Measurements from ENCODE around the gene PLPP1. TPM values are rescaled to one million over a fixed set of nuclear protein-coding genes. Genes with fewer than 3 reads are reported as not detected.

Gene PLPP1
- total and polyA plus RNA-seq, 2 donors: 14.6 to 32.5 TPM

DNA sequence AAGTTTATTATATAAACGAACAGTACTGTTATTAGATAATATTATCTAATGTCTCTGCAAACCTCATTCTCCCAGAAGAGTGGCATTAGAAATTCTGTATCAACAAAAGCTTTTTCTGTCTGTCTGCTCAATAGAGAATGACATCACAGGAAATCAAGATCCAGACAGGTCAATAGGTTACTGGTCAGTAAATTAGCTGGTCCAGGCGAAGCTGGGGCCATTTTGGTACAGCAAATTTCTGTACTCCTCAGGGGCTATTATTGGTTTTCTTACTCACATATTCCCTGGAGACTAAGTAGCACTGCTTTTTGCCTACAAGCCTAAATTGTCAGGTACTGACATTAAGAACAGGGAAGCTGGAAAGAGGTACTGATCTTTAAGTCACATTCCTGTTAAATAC lies 80.5 kb downstream of the PLPP1 start:
- peaks cover 0 to 2% of the 10 kb centered on the region in 2 donors for H3K4me1 ChIP-seq (ENCODE audit: control insufficient read depth in 2 of 2, insufficient read depth in 2 of 2, low read length in 2 of 2)
- no peak overlapping the region for H3K4me3 ChIP-seq (ENCODE audit: low read length in 2 of 2)
- no peak for DNase-seq (ENCODE audit: low read depth in 6 of 9, low spot score in 9 of 9)
- H3K9me3 ChIP-seq (ENCODE audit: control insufficient read depth in 2 of 2, insufficient read depth in 1 of 2, low read length in 1 of 2): no peaks in the 10 kb centered on the region
- H3K27ac ChIP-seq (ENCODE audit: low read depth in 1 of 2, low read length in 1 of 2): no peak overlapping the region
- H3K36me3 ChIP-seq (ENCODE audit: control insufficient read depth in 2 of 2, insufficient read depth in 2 of 2, low read length in 1 of 2): no peaks in the 10 kb centered on the region
- no peaks in the 10 kb centered on the region for H3K27me3 ChIP-seq (ENCODE audit: control insufficient read depth in 2 of 2, insufficient read depth in 1 of 2, low read length in 1 of 2)
- 96% methylated on average over 2 of the region's 2 CpGs for WGBS

DNA sequence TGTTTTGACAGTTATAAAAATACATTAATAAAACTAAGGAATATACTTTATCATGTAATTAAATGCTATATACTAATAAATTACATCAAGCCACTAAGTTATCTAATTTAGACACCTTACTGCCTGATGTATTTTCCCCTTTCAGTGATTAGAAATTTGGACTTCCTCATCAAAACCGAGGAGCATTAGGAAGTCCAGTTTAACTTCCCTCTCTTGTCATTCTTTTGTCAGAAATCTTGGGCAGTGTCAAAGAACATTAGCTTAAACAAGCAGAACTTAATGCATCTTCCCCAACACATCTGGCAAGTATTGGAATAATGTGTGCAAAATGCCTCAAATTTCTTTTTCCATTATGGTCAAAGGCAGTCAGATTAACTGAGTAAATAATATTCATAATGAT lies 81.6 kb downstream of the PLPP1 start:
- no peak overlapping the region for H3K27ac ChIP-seq (ENCODE audit: low read depth in 1 of 2, low read length in 1 of 2)
- no peaks in the 10 kb centered on the region for H3K9me3 ChIP-seq (ENCODE audit: control insufficient read depth in 2 of 2, insufficient read depth in 1 of 2, low read length in 1 of 2)
- no peak for DNase-seq (ENCODE audit: low read depth in 6 of 9, low spot score in 9 of 9)
- H3K27me3 ChIP-seq (ENCODE audit: control insufficient read depth in 2 of 2, insufficient read depth in 1 of 2, low read length in 1 of 2): no peaks in the 10 kb centered on the region
- H3K4me3 ChIP-seq (ENCODE audit: low read length in 2 of 2): no peak overlapping the region
- H3K36me3 ChIP-seq (ENCODE audit: control insufficient read depth in 2 of 2, insufficient read depth in 2 of 2, low read length in 1 of 2): no peaks in the 10 kb centered on the region
- H3K4me1 ChIP-seq (ENCODE audit: control insufficient read depth in 2 of 2, insufficient read depth in 2 of 2, low read length in 2 of 2): peaks cover 0 to 2% of the 10 kb centered on the region in 2 donors
- WGBS: 40% methylated on average over 1 of the region's 1 CpG

GRCh38 chr5:55451976-55452375 lies 82.8 kb downstream of the PLPP1 start:
- 100% methylated on average over 2 of the region's 2 CpGs for WGBS

DNA sequence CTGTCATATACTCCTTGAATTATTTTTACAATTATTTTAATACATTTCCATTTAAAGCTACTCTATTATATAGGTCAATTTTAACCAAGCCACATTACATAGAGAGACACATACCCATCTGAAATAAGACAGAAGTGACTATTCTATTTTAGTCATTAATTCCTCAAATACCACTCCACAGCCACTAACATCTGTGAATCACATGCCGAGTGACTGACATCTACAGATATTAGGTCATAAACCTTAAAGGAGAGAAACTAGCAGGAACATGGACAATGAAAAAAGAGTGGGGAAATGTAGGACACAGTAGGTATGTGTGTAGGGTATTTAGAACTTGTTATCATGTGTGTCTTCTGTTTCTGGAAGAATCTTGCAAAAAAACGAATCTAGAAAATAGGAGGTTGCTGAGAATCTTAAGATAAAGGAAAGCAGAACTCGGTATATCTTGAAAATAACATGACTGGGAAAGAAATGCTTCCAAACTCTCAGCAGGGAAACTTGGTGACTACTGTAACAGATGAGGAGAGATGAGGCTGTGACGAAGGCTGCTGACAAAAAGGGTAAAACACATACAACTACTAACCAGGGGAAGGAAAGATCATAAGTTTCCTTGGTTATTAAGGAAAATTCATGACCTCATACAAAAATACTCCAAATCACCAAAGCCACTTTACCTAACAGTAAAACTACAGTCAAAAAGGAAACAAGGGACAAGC lies 84.6 kb downstream of the PLPP1 start:
- DNase-seq (ENCODE audit: low read depth in 6 of 9, low spot score in 9 of 9): no peak
- WGBS: 97% methylated on average over 4 of the region's 4 CpGs
- no peaks in the 10 kb centered on the region for H3K9me3 ChIP-seq (ENCODE audit: control insufficient read depth in 2 of 2, insufficient read depth in 1 of 2, low read length in 1 of 2)
- no peaks in the 10 kb centered on the region for H3K27me3 ChIP-seq (ENCODE audit: control insufficient read depth in 2 of 2, insufficient read depth in 1 of 2, low read length in 1 of 2)
- no peak overlapping the region for H3K27ac ChIP-seq (ENCODE audit: low read depth in 1 of 2, low read length in 1 of 2)
- no peaks in the 10 kb centered on the region for H3K36me3 ChIP-seq (ENCODE audit: control insufficient read depth in 2 of 2, insufficient read depth in 2 of 2, low read length in 1 of 2)
- H3K4me1 ChIP-seq (ENCODE audit: control insufficient read depth in 2 of 2, insufficient read depth in 2 of 2, low read length in 2 of 2): peaks cover 0 to 2% of the 10 kb centered on the region in 2 donors
- H3K4me3 ChIP-seq (ENCODE audit: low read length in 2 of 2): no peak overlapping the region

More at GRCh38 chr5:55451976-55452375, 82.8 kb downstream of the PLPP1 start:
- Histone ChIP-seq H3K27me3 (ENCODE audit: control insufficient read depth in 2 of 2, insufficient read depth in 1 of 2, low read length in 1 of 2) (no peaks in the 10 kb centered on the region), H3K9me3 (ENCODE audit: control insufficient read depth in 2 of 2, insufficient read depth in 1 of 2, low read length in 1 of 2) (no peaks in the 10 kb centered on the region), H3K36me3 (ENCODE audit: control insufficient read depth in 2 of 2, insufficient read depth in 2 of 2, low read length in 1 of 2) (no peaks in the 10 kb centered on the region), H3K27ac (ENCODE audit: low read depth in 1 of 2, low read length in 1 of 2) (no peak overlapping the region), H3K4me3 (ENCODE audit: low read length in 2 of 2) (no peak overlapping the region), H3K4me1 (ENCODE audit: control insufficient read depth in 2 of 2, insufficient read depth in 2 of 2, low read length in 2 of 2) (peaks cover 0 to 2% of the 10 kb centered on the region in 2 donors)
- no peak for DNase-seq (ENCODE audit: low read depth in 6 of 9, low spot score in 9 of 9)

- Histone ChIP-seq H3K36me3 (ENCODE audit: control insufficient read depth in 2 of 2, insufficient read depth in 2 of 2, low read length in 1 of 2) (no peaks in the 10 kb centered on the region), H3K9me3 (ENCODE audit: control insufficient read depth in 2 of 2, insufficient read depth in 1 of 2, low read length in 1 of 2) (no peaks in the 10 kb centered on the region), H3K4me3 (ENCODE audit: low read length in 2 of 2) (no peak overlapping the region), H3K4me1 (ENCODE audit: control insufficient read depth in 2 of 2, insufficient read depth in 2 of 2, low read length in 2 of 2) (no peaks in the 10 kb centered on the region), H3K27me3 (ENCODE audit: control insufficient read depth in 2 of 2, insufficient read depth in 1 of 2, low read length in 1 of 2) (no peaks in the 10 kb centered on the region), H3K27ac (ENCODE audit: low read depth in 1 of 2, low read length in 1 of 2) (no peak overlapping the region)
- DNase-seq (ENCODE audit: low read depth in 6 of 9, low spot score in 9 of 9): no peak
- WGBS: 85% methylated on average over 8 of the region's 8 CpGs
These were observed 88.0 kb downstream of the PLPP1 start for GRCh38 chr5:55446640-55447351.

DNA sequence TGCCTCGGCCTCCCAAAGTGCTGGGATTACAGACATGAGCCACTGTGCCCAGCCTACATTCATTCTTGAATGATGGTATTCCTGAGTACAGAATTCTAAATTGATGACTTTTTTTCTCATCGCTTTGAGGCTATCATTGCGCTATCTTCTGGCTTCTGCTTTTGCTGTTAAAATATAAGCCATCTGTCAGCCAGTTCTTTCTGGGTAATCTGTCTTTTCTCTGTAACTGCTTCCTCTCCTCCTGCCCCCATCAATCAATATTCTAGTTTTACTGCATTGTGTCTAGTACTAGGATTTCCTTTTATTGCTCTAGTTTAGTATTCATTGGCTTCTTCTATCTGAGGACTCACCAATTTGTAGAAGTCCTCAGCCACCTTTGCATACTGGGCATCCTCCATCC lies 89.0 kb downstream of the PLPP1 start:
- DNase-seq (ENCODE audit: low read depth in 6 of 9, low spot score in 9 of 9): no peak
- peaks cover 3 to 4% of the 10 kb centered on the region in 2 donors for H3K36me3 ChIP-seq (ENCODE audit: control insufficient read depth in 2 of 2, insufficient read depth in 2 of 2, low read length in 1 of 2)
- no peak overlapping the region for H3K4me3 ChIP-seq (ENCODE audit: low read length in 2 of 2)
- 96% methylated on average over 3 of the region's 3 CpGs for WGBS
- no peaks in the 10 kb centered on the region for H3K27me3 ChIP-seq (ENCODE audit: control insufficient read depth in 2 of 2, insufficient read depth in 1 of 2, low read length in 1 of 2)
- no peaks in the 10 kb centered on the region for H3K9me3 ChIP-seq (ENCODE audit: control insufficient read depth in 2 of 2, insufficient read depth in 1 of 2, low read length in 1 of 2)
- H3K4me1 ChIP-seq (ENCODE audit: control insufficient read depth in 2 of 2, insufficient read depth in 2 of 2, low read length in 2 of 2): peaks cover 0 to 5% of the 10 kb centered on the region in 2 donors
- no peak overlapping the region for H3K27ac ChIP-seq (ENCODE audit: low read depth in 1 of 2, low read length in 1 of 2)

DNA sequence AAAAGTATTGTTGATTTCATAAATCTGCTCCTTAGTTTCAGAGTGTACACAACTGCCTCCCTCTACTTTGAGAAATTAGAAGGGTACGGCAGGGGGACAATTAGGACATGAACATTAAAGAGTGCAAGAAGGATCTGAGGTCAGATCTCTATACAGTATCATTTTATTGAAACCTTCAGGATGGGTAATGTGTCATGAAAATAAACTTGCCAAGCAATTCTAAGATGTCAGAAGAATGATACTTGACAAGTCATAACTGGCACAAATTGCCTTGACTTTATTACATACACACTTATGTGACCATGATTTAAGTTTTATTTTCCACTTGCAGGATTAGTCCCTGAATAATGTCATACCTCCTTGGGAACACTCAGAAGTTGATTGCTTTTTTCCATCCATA lies 92.8 kb downstream of the PLPP1 start:
- peaks cover 3 to 7% of the 10 kb centered on the region in 2 donors for H3K36me3 ChIP-seq (ENCODE audit: control insufficient read depth in 2 of 2, insufficient read depth in 2 of 2, low read length in 1 of 2)
- WGBS: 98% methylated on average over 1 of the region's 1 CpG
- no peak overlapping the region for H3K27ac ChIP-seq (ENCODE audit: low read depth in 1 of 2, low read length in 1 of 2)

DNA sequence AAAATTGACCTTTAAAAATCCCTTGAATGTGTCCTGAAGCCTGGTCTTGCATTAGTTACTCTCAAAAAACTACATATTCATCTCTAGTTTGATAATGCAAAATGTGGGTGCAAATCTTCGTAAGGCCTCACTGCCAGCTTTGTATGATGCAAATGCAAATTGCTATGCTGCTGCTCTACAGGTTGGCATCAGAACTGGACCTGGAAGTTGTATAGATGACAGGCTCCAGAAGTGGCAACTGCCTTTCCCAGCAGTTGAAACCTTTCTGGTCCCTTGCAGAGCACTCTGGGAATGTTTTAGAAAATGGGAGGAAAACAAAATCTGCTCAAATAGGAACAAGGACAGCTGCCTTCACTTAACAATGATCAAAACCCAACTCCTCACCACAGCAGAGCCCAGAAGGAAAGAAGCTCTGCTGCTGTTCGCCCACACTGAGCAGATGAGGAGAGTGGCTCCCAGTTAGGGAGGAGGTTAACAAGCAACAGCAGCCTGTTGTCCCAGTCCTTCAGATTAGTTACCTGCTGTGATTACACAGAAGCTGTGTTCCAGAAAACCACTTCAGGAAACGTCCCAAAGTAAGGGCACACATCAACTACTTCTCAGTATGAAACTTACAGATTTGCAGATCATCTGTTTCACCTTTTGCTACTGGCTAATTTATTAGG lies 93.5 kb downstream of the PLPP1 start:
- WGBS: 80% methylated on average over 3 of the region's 3 CpGs
- DNase-seq (ENCODE audit: low read depth in 6 of 9, low spot score in 9 of 9): no peak
- Histone ChIP-seq H3K4me1 (ENCODE audit: control insufficient read depth in 2 of 2, insufficient read depth in 2 of 2, low read length in 2 of 2) (peaks cover 0 to 5% of the 10 kb centered on the region in 2 donors), H3K36me3 (ENCODE audit: control insufficient read depth in 2 of 2, insufficient read depth in 2 of 2, low read length in 1 of 2) (peaks cover 3 to 7% of the 10 kb centered on the region in 2 donors), H3K27ac (ENCODE audit: low read depth in 1 of 2, low read length in 1 of 2) (no peak overlapping the region), H3K9me3 (ENCODE audit: control insufficient read depth in 2 of 2, insufficient read depth in 1 of 2, low read length in 1 of 2) (peaks cover 0 to 2% of the 10 kb centered on the region in 2 donors), H3K27me3 (ENCODE audit: control insufficient read depth in 2 of 2, insufficient read depth in 1 of 2, low read length in 1 of 2) (no peaks in the 10 kb centered on the region), H3K4me3 (ENCODE audit: low read length in 2 of 2) (no peak overlapping the region)

More for the DNA sequence above, 92.8 kb downstream of the PLPP1 start:
- DNase-seq (ENCODE audit: low read depth in 6 of 9, low spot score in 9 of 9): no peak
- H3K9me3 ChIP-seq (ENCODE audit: control insufficient read depth in 2 of 2, insufficient read depth in 1 of 2, low read length in 1 of 2): no peaks in the 10 kb centered on the region
- no peak overlapping the region for H3K4me3 ChIP-seq (ENCODE audit: low read length in 2 of 2)
- no peaks in the 10 kb centered on the region for H3K27me3 ChIP-seq (ENCODE audit: control insufficient read depth in 2 of 2, insufficient read depth in 1 of 2, low read length in 1 of 2)
- H3K4me1 ChIP-seq (ENCODE audit: control insufficient read depth in 2 of 2, insufficient read depth in 2 of 2, low read length in 2 of 2): peaks cover 0 to 5% of the 10 kb centered on the region in 2 donors

GRCh38 chr5:55440188-55440646 lies 94.5 kb downstream of the PLPP1 start:
- Histone ChIP-seq H3K27ac (ENCODE audit: low read depth in 1 of 2, low read length in 1 of 2) (no peak overlapping the region), H3K4me3 (ENCODE audit: low read length in 2 of 2) (no peak overlapping the region)

More at GRCh38 chr5:55440188-55440646, 94.5 kb downstream of the PLPP1 start:
- Histone ChIP-seq H3K9me3 (ENCODE audit: control insufficient read depth in 2 of 2, insufficient read depth in 1 of 2, low read length in 1 of 2) (peaks cover 0 to 4% of the 10 kb centered on the region in 2 donors), H3K4me1 (ENCODE audit: control insufficient read depth in 2 of 2, insufficient read depth in 2 of 2, low read length in 2 of 2) (peaks cover 0 to 5% of the 10 kb centered on the region in 2 donors), H3K36me3 (ENCODE audit: control insufficient read depth in 2 of 2, insufficient read depth in 2 of 2, low read length in 1 of 2) (peaks cover 3 to 7% of the 10 kb centered on the region in 2 donors), H3K27me3 (ENCODE audit: control insufficient read depth in 2 of 2, insufficient read depth in 1 of 2, low read length in 1 of 2) (no peaks in the 10 kb centered on the region)
- DNase-seq (ENCODE audit: low read depth in 6 of 9, low spot score in 9 of 9): no peak
- 83% methylated on average over 6 of the region's 6 CpGs for WGBS
